Measurements from ENCODE around the gene TNRC6C. TPM values are rescaled to one million over a fixed set of nuclear protein-coding genes. Genes with fewer than 3 reads are reported as not detected.

TNRC6C gene, protein sequence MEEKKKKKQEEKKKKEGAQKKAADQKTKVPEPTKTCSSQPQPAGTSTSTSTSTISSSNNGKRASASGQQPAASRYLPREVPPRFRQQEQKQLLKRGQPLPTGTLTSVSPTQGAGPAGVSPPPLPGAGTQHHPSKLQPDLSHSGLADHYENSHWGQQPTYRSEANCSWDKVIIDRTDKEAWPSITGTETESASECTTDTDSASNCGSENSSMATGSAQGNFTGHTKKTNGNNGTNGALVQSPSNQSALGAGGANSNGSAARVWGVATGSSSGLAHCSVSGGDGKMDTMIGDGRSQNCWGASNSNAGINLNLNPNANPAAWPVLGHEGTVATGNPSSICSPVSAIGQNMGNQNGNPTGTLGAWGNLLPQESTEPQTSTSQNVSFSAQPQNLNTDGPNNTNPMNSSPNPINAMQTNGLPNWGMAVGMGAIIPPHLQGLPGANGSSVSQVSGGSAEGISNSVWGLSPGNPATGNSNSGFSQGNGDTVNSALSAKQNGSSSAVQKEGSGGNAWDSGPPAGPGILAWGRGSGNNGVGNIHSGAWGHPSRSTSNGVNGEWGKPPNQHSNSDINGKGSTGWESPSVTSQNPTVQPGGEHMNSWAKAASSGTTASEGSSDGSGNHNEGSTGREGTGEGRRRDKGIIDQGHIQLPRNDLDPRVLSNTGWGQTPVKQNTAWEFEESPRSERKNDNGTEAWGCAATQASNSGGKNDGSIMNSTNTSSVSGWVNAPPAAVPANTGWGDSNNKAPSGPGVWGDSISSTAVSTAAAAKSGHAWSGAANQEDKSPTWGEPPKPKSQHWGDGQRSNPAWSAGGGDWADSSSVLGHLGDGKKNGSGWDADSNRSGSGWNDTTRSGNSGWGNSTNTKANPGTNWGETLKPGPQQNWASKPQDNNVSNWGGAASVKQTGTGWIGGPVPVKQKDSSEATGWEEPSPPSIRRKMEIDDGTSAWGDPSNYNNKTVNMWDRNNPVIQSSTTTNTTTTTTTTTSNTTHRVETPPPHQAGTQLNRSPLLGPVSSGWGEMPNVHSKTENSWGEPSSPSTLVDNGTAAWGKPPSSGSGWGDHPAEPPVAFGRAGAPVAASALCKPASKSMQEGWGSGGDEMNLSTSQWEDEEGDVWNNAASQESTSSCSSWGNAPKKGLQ (N-terminal part only)
- 4.7 and 4.9 TPM in 2 replicates for total RNA-seq (2016; rRNA removed; fragmentation: Illumina TruSeq; extraction: Trizol)
- 11.1 and 13.2 TPM in 2 replicates for total RNA-seq (2016; cell fraction: cytosol; rRNA removed; fragmentation: Illumina TruSeq; extraction: Trizol; ENCODE audit: low read depth)
- 3.2 TPM in 2 replicates for total RNA-seq (2016; cell fraction: insoluble cytoplasmic fraction; rRNA removed; fragmentation: Illumina TruSeq; extraction: Trizol)
- total RNA-seq (2016; cell fraction: membrane; rRNA removed; fragmentation: Illumina TruSeq; extraction: Trizol), result 2.2 and 2.9 TPM in 2 replicates
- 7.0 and 9.7 TPM in 2 replicates for total RNA-seq (2016; cell fraction: nucleus; rRNA removed; fragmentation: Illumina TruSeq; extraction: Trizol)
- polyA plus RNA-seq (2011; rRNA removed), result 0.61 and 0.66 TPM in 2 replicates
- 0.35 and 0.46 TPM in 2 replicates for polyA plus RNA-seq (2011; cell fraction: cytosol; rRNA removed)
- 3.4 and 4.2 TPM in 2 replicates for polyA plus RNA-seq (2011; cell fraction: nucleus; rRNA removed)
- polyA plus RNA-seq (2012), result 3.6 and 4.0 TPM in 2 replicates
- polyA plus RNA-seq (2016; cell fraction: cytosol; fragmentation: Illumina TruSeq; extraction: Trizol; ENCODE audit: low read depth), result 0.14 and 0.17 TPM in 2 replicates
- 2.5 and 3.2 TPM in 2 replicates for polyA plus RNA-seq (2016; cell fraction: insoluble cytoplasmic fraction; fragmentation: Illumina TruSeq; extraction: Trizol; ENCODE audit: low read depth)
- polyA plus RNA-seq (2016; cell fraction: membrane; fragmentation: Illumina TruSeq; extraction: Trizol; ENCODE audit: low read depth), result 0.18 and 0.30 TPM in 2 replicates
- 10.3 and 10.4 TPM in 2 replicates for polyA plus RNA-seq (2016; cell fraction: nucleus; fragmentation: Illumina TruSeq; extraction: Trizol; ENCODE audit: insufficient read depth, low read depth)
- polyA minus RNA-seq (2011; rRNA and poly(A)+ RNA removed; ENCODE audit: low replicate concordance), result 4.5 and 10.3 TPM in 2 replicates
- polyA minus RNA-seq (2011; cell fraction: cytosol; rRNA and poly(A)+ RNA removed), result 2.3 and 2.8 TPM in 2 replicates
- polyA minus RNA-seq (2011; cell fraction: nucleus; rRNA and poly(A)+ RNA removed), result 6.7 and 7.3 TPM in 2 replicates
- Bru-seq, nascent RNA, result percentile 79 among the genes with signal in this experiment
- percentile 80 among the genes with signal in this experiment for BruChase-seq, experiment 1, labeled RNA remaining after a 6-hour chase
- BruChase-seq, experiment 2, labeled RNA remaining after a 2-hour chase, result percentile 79 among the genes with signal in this experiment
- long read RNA-seq, experiment 1, partial matches to known transcripts, result 5 of 6 reads
- long read RNA-seq, experiment 1, other reads (novel, unspliced or antisense), result 1 of 6 reads
- long read RNA-seq, experiment 2, partial matches to known transcripts, result 1 of 10 reads
- long read RNA-seq, experiment 2, other reads (novel, unspliced or antisense), result 9 of 10 reads

DNA sequence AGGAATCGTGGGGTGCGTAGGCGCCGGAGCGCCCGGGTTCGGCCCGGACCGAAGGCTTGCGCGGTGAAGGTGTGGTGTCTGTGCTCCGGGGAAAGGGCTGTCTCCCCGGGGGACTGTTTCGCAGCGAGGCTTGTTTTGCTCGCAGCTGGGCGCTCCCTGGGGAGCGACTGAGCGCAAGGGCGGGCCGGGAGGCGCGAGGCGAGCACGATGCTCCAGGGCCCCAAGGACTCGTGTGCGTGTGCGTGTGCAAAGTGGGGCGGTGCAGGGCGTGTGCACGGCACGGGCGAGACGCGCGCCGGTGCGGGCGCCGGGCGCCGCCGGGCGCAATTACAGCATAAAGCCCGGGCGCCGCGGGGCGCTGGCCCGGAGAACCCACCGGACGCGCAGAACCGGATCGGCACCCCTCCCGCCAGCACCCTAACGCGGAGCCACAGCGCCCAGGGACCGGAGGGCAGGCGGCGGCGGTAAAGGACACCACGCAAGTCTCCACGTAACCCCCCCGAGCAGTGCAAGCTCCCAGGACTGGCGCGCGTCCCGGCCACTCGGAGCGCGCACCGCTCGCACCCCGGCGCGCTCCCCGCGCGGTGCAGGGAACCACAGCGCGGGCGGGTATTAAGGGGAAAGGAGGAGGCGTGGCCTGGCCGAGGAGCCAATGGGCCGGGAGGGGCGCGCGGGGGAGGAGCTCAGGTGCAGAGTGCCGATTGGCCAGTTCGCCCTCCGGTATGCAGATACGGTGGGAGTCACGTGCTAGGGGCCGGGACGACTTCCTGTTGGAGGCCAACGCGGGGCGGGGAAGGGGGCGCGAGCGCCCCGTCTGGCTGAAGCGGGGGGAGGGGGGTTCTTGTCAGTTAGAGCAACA is at the start of gene TNRC6C:
TSS of gene TNRC6C (plus strand) at position 847 of the 859 bp plus-strand sequence. CDS start 45,504 bp downstream, outside the sequence.
- intact Hi-C loops (cut with micrococcal nuclease; ENCODE audit: unreplicated experiment), result no loop called here
- Histone ChIP-seq H3K4me1 (ENCODE audit: insufficient read depth, low read length) (peaks cover 43% of the 10 kb centered on the region), H3K4me2 (ENCODE audit: low read depth, low read length) (peak within 1 kb of the TSS; percentile 97), H3K4me3 (replicated peaks in 1 of 3; ENCODE audit: insufficient read depth in 1 of 3, low read depth in 2 of 3, low read length in 3 of 3) (peak within 1 kb of the TSS; percentile 81 to 86 (median 85)), H4K20me1 (ENCODE audit: insufficient read depth, low read length) (peaks cover 23% of the 10 kb centered on the region), H3K36me3 (replicated peaks in 1 of 2; ENCODE audit: control insufficient read depth in 1 of 2, insufficient read depth in 2 of 2, low read length in 2 of 2) (no peaks in the 10 kb centered on the region), H3K79me2 (ENCODE audit: insufficient read depth, low read length) (peaks cover 33% of the 10 kb centered on the region), H2AFZ (ENCODE audit: low read length) (peak within 1 kb of the TSS; percentile 42), H3K27me3 (ENCODE audit: control insufficient read depth in 1 of 2, insufficient read depth in 2 of 2, low read length in 2 of 2) (peaks cover 6 to 47% of the 10 kb centered on the region in 2 experiments), H3K9me3 (ENCODE audit: low read length) (no peaks in the 10 kb centered on the region), H3K9ac (ENCODE audit: insufficient read depth, low read depth, low read length) (peak within 1 kb of the TSS; percentile 74), H3K27ac (ENCODE audit: extremely low read length, insufficient read depth, low read length) (no peak within 1 kb of the TSS)
- DNase-seq (ENCODE audit: low spot score), result peak; percentile 98
- in situ Hi-C loops (cut with HindIII; ENCODE audit: extremely low pct_ligation_motif_present, low pct_unique_long_range_greater_than_20kb), result no loop called here
- 2% methylated on average over 36 of the region's 105 CpGs for WGBS (ENCODE audit: low lambda C conversion rate)
- BruUV-seq (replicated peaks), result TSS peak; percentile 93
- ChIA-PET CTCF (ENCODE audit: low intra/inter-chr PET ratio, low total read pairs) (no interaction called here), POLR2A (interaction anchor here (0.6 to 2.1 kb wide), 54 partner anchors 10 to 1150 kb away, joined by 3 to 20 read pairs (median 4); partner anchors contain the start of genes AFMID and TK1)
- FAIRE-seq, result peak; percentile 73
- ATAC-seq, result peak; percentile 92
- TF ChIP-seq ZNF550 (CRISPR knock-in tag; IDR thresholded peaks at IDR 0.05; ENCODE audit: borderline replicate concordance) (no peak), HMGA1 (CRISPR knock-in tag; conservative IDR thresholded peaks at IDR 0.05) (no peak), POLR2AphosphoS2 (IDR thresholded peaks at IDR 0.05; ENCODE audit: low read depth, low read length) (0 out of 2 replicates have a peak, but pooled peaks have one; percentile 72), SMARCC2 (IDR thresholded peaks at IDR 0.05) (no peak), SKI (IDR thresholded peaks at IDR 0.05; ENCODE audit: partially characterized antibody) (peak; percentile 75), MAFF (IDR thresholded peaks at IDR 0.05; ENCODE audit: low read depth, low read length) (no peak), NR2F1 (CRISPR knock-in tag; IDR thresholded peaks at IDR 0.05) (peak in 1 of 2 experiments; percentile 42; a peak in 1 of 4 replicates), SOX5 (CRISPR knock-in tag; IDR thresholded peaks at IDR 0.05; ENCODE audit: borderline replicate concordance) (peak; percentile 43; the same call in 1 of the 2 replicates), ZNF678 (CRISPR knock-in tag; IDR thresholded peaks at IDR 0.05) (peak; percentile 93; the same call in 1 of the 2 replicates), PCBP2 (optimal IDR thresholded peaks at IDR 0.05; ENCODE audit: low read depth, low read length, poor library complexity, severe bottlenecking) (no peak), ZNF441 (CRISPR knock-in tag; IDR thresholded peaks at IDR 0.05; ENCODE audit: borderline replicate concordance) (peak; percentile 4), MIER2 (CRISPR knock-in tag; IDR thresholded peaks at IDR 0.05) (0 out of 2 replicates have a peak, but pooled peaks have one; percentile 25)
- TF ChIP-seq, protein P1, sequence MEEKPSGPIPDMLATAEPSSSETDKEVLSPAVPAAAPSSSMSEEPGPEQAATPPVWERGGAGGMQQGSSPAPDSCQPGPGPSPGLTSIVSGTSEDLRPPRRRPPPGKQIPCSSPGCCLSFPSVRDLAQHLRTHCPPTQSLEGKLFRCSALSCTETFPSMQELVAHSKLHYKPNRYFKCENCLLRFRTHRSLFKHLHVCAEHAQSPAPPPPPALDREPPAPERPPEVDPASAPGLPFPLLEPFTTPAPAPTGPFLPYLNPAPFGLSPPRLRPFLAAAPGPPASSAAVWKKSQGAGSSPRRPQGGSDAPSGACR (CRISPR knock-in tag; IDR thresholded peaks at IDR 0.05), result no peak; the same call in 1 of the 2 replicates
